Prostate gland (tissue), 2 donors: ENCODE results near the gene ENOSF1.

Source experiments
- CTCF ChIP-seq, 4 experiments: fragments of 200-600 bp in 2 of 4; fragments of 450-650 bp in 2 of 4; sonication (generic) in 2 of 4; IDR thresholded peaks; 1 replicate in 3 of 4; 2 replicates in 1 of 4; pipeline ENCODE4 v1.5.1; 2016 to 2019; ENCODE audit warnings: antibody characterized with exemption in 4 of 4, mild to moderate bottlenecking in 2 of 4, moderate library complexity in 2 of 4
- POLR2A ChIP-seq: fragments of 450-650 bp; IDR thresholded peaks from one replicate; pipeline ENCODE4 v1.6.1; 2016; ENCODE audit warnings: antibody characterized with exemption, mild to moderate bottlenecking

GRCh38 chr18:680392-680791 lies 32.0 kb downstream of the ENOSF1 start:
- TF ChIP-seq POLR2A = no peak
- TF ChIP-seq CTCF (IDR thresholded peaks at IDR 0.05) = no peak
